GM19372 (cell line): ENCODE data around the gene ANKRD12.

Experiments used
- ATAC-seq: cut with Tn5 transposase; IDR thresholded peaks from one replicate; pipeline ENCODE4 v1.9.1; 2021; ENCODE audit warnings: mild to moderate bottlenecking, low read depth, moderate library complexity; ENCODE audit not compliant: unreplicated experiment

ANKRD12 gene

GRCh38 chr18:9278028-9278427 lies 141.4 kb downstream of the ANKRD12 start:
- ATAC-seq: no peak

GRCh38 chr18:9280849-9281248 lies 144.3 kb downstream of the ANKRD12 start:
- no peak for ATAC-seq

GRCh38 chr18:9281780-9282179 lies 145.2 kb downstream of the ANKRD12 start:
- no peak for ATAC-seq

GRCh38 chr18:9283791-9284190 lies 147.2 kb downstream of the ANKRD12 start:
- no peak for ATAC-seq

- ATAC-seq: no peak
Observed at GRCh38 chr18:9285604-9286003, 149.0 kb downstream of the ANKRD12 start.

GRCh38 chr18:9287036-9287435 lies 150.5 kb downstream of the ANKRD12 start:
- ATAC-seq: no peak

GRCh38 chr18:9289698-9290097 lies 153.1 kb downstream of the ANKRD12 start:
- ATAC-seq: no peak

- ATAC-seq: no peak
Observed at GRCh38 chr18:9290156-9290555, 153.6 kb downstream of the ANKRD12 start.

- no peak for ATAC-seq
Observed at GRCh38 chr18:9292047-9292446, 155.5 kb downstream of the ANKRD12 start.

GRCh38 chr18:9293948-9294347 lies 157.4 kb downstream of the ANKRD12 start:
- ATAC-seq: no peak

- no peak for ATAC-seq
Observed at GRCh38 chr18:9296233-9297006, 159.8 kb downstream of the ANKRD12 start.

GRCh38 chr18:9297007-9297393 lies 160.4 kb downstream of the ANKRD12 start:
- no peak for ATAC-seq

GRCh38 chr18:9304388-9305070 lies 167.9 kb downstream of the ANKRD12 start:
- ATAC-seq: no peak

GRCh38 chr18:9319333-9319732 lies 182.8 kb downstream of the ANKRD12 start:
- ATAC-seq: no peak

GRCh38 chr18:9321017-9321452 lies 184.5 kb downstream of the ANKRD12 start:
- no peak for ATAC-seq

- ATAC-seq: no peak
Observed at GRCh38 chr18:9321736-9322135, 185.2 kb downstream of the ANKRD12 start.

GRCh38 chr18:9322744-9323143 lies 186.2 kb downstream of the ANKRD12 start:
- ATAC-seq: no peak

- ATAC-seq: no peak
Observed at GRCh38 chr18:9323750-9324445, 187.3 kb downstream of the ANKRD12 start.

GRCh38 chr18:9325716-9326115 lies 189.1 kb downstream of the ANKRD12 start:
- no peak for ATAC-seq

GRCh38 chr18:9328776-9329175 lies 192.2 kb downstream of the ANKRD12 start:
- ATAC-seq: no peak

- no peak for ATAC-seq
Observed at GRCh38 chr18:9329471-9329870, 192.9 kb downstream of the ANKRD12 start.
